K562 (cell line): ENCODE data around the gene SLC2A13. TPM values are rescaled to one million over a fixed set of nuclear protein-coding genes. Genes with fewer than 3 reads are reported as not detected.

Source experiments
- ATAC-seq: fragments of 200-7000 bp; cut with Tn5 transposase; 3 replicates; pipeline ENCODE4 v1.9.1; 2020; ENCODE audit warnings: moderate library complexity
- BruUV-seq: library from RNA; stranded (reverse); fragments of 400-500 nt; replicated peaks from 2 replicates; lab custom pipeline; 2021; lab: Mats Ljungman, UMichigan
- CTCF ChIA-PET: fragments of 300-600 bp; formaldehyde crosslinking; extraction: SDS; loops from one replicate; lab custom pipeline; 2021; ENCODE audit warnings: low intra/inter-chr PET ratio; lab: Yijun Ruan, JAX
- POLR2A ChIA-PET: fragments of 300-600, 350-650 bp; sonication (Branson Sonifier 250); formaldehyde crosslinking; extraction: SDS; loops from one replicate; lab custom pipeline; 2021; ENCODE audit warnings: antibody characterized with exemption, inconsistent platforms; lab: Yijun Ruan, JAX
- DNase-seq, 4 experiments: peaks; one replicate each; pipeline versions ENCODE4 v3.0.0 to v3.0.0-alpha.2; 2011 to 2018; ENCODE audit warnings: low spot score in 3 of 4, mixed read lengths in 3 of 4; ENCODE audit errors: extremely low read depth in 1 of 4
- FAIRE-seq: peaks from 2 replicates; lab custom pipeline; 2011; peaks lifted over from hg19 to GRCh38; lab: Jason Lieb, UNC
- H2AFZ ChIP-seq: 2 replicates; pipeline ENCODE4 v1.6.0; 2011; ENCODE audit warnings: low read depth, low read length, control low read depth, inconsistent platforms
- H3K27ac ChIP-seq: fragments of 200-600 bp; 3 replicates; pipeline ENCODE4 v1.8.0; 2011; ENCODE audit warnings: low read depth, mild to moderate bottlenecking, control low read depth, inconsistent platforms, low read length, moderate library complexity, mixed read lengths; ENCODE audit errors: extremely low read depth
- H3K27me3 ChIP-seq, 2 experiments: fragments of 300-600 bp in 1 of 2; 2 replicates in 1 of 2; 3 replicates in 1 of 2; pipeline versions ENCODE4 v1.6.0 to v1.8.0; 2011; ENCODE audit warnings: inconsistent platforms in 2 of 2, low read length in 2 of 2, mild to moderate bottlenecking in 1 of 2, mixed read lengths in 1 of 2, moderate library complexity in 1 of 2; ENCODE audit not compliant: control insufficient read depth in 2 of 2, insufficient read depth in 2 of 2
- H3K36me3 ChIP-seq: fragments of 300-600 bp; 3 replicates; pipeline ENCODE4 v1.8.0; 2011; ENCODE audit warnings: mild to moderate bottlenecking, low read length, inconsistent platforms; ENCODE audit not compliant: control insufficient read depth, insufficient read depth
- H3K4me1 ChIP-seq, 2 experiments: fragments of 200-600 bp in 1 of 2; replicated peaks in 1 of 2; 2 replicates in 1 of 2; 3 replicates in 1 of 2; pipeline versions ENCODE4 v1.5.1 to v1.8.0; 2011; ENCODE audit warnings: inconsistent platforms in 2 of 2, low read length in 2 of 2, mild to moderate bottlenecking in 1 of 2, mixed read lengths in 1 of 2, moderate library complexity in 1 of 2; ENCODE audit not compliant: control insufficient read depth in 2 of 2, insufficient read depth in 2 of 2
- H3K4me2 ChIP-seq: 2 replicates; pipeline ENCODE4 v1.6.1; 2011; ENCODE audit warnings: low read length, control low read depth, inconsistent platforms, mixed read lengths; ENCODE audit not compliant: insufficient read depth
- H3K4me3 ChIP-seq: fragments of 200-600 bp; sonication (generic), shearing (Covaris generic); 2 replicates; pipeline ENCODE4 v1.5.1; 2016; ENCODE audit warnings: control low read depth, inconsistent platforms
- H3K79me2 ChIP-seq: fragments of 200-600 bp; 3 replicates; pipeline ENCODE4 v1.8.0; 2011; ENCODE audit warnings: low read length, inconsistent platforms; ENCODE audit not compliant: control insufficient read depth, insufficient read depth
- H3K9ac ChIP-seq, 2 experiments: 2 replicates each; pipeline versions ENCODE4 v1.6.0 to v1.6.1; 2011; ENCODE audit warnings: low read depth in 2 of 2, low read length in 2 of 2, control low read depth in 1 of 2, inconsistent platforms in 1 of 2, mild to moderate bottlenecking in 1 of 2, mixed read lengths in 1 of 2; ENCODE audit not compliant: insufficient read depth in 1 of 2
- H3K9me1 ChIP-seq: one replicate; pipeline ENCODE4 v1.6.0; 2011; ENCODE audit warnings: inconsistent platforms, mild to moderate bottlenecking, low read length, moderate library complexity; ENCODE audit not compliant: control insufficient read depth, insufficient read depth
- H3K9me3 ChIP-seq: replicated peaks from 2 replicates; pipeline ENCODE4 v1.5.1; 2011; ENCODE audit warnings: low read depth, low read length, inconsistent platforms; ENCODE audit not compliant: control insufficient read depth, insufficient read depth
- H4K20me1 ChIP-seq: replicated peaks from 2 replicates; pipeline ENCODE4 v1.6.1; 2011; ENCODE audit warnings: low read length, inconsistent platforms, mixed read lengths; ENCODE audit not compliant: control insufficient read depth, insufficient read depth
- BCOR ChIP-seq: fragments of 450-650 bp; IDR thresholded peaks from 2 replicates; pipeline ENCODE4 v1.6.1; 2016
- MYC ChIP-seq, 2 experiments: fragments of 250-450 bp in 1 of 2; sonication (Bioruptor Pico) in 1 of 2; IDR thresholded peaks; 2 replicates each; pipeline versions ENCODE4 v1.5.1 to v1.6.1; 2012 to 2021; ENCODE audit warnings: low read depth in 2 of 2, borderline replicate concordance in 1 of 2, improper control_type of control experiment in 1 of 2, low read length in 1 of 2, mild to moderate bottlenecking in 1 of 2, moderate library complexity in 1 of 2
- SIN3A ChIP-seq, 2 experiments: fragments of 150-350 bp in 1 of 2; IDR thresholded peaks; 2 replicates each; pipeline ENCODE4 v1.6.1; 2011 to 2016; ENCODE audit warnings: borderline replicate concordance in 2 of 2, low read depth in 2 of 2, low read length in 2 of 2, mild to moderate bottlenecking in 2 of 2, moderate library complexity in 2 of 2; ENCODE audit not compliant: control insufficient read depth in 1 of 2
- ZNF41 ChIP-seq: fragments of 250-450 bp; sonication (Bioruptor Pico); conservative IDR thresholded peaks from 2 replicates; pipeline ENCODE4 v1.4.0; 2020; ENCODE audit warnings: mild to moderate bottlenecking
- ZNF431 ChIP-seq: sonication (generic); formaldehyde crosslinking; IDR thresholded peaks from 2 replicates; pipeline ENCODE4 v1.8.0; 2022; ENCODE audit warnings: mild to moderate bottlenecking, missing genetic modification reagents
- ZNF444 ChIP-seq: fragments of 250-450 bp; sonication (Bioruptor Pico); IDR thresholded peaks from 2 replicates; pipeline ENCODE4 v1.4.0; 2020; ENCODE audit warnings: mild to moderate bottlenecking, moderate library complexity
- ZNF644 ChIP-seq: fragments of 200-800 bp; sonication (Bioruptor generic); IDR thresholded peaks from 2 replicates; pipeline ENCODE4 v1.6.1; 2016; ENCODE audit warnings: low read depth, missing genetic modification characterization, missing compliant biosample characterization
- WGBS: fragments of 100-300 bp; shearing (Covaris generic); methylation state at CpG from one replicate; pipeline ENCODE4 v1.1.6; 2016; ENCODE audit warnings: low coverage, mixed read lengths; ENCODE audit not compliant: insufficient coverage; ENCODE audit errors: missing lambda C conversion rate; 5-methylcytosine and 5-hydroxymethylcytosine counted together
- in situ Hi-C: fragments of 300-500 bp; cut with MboI; formaldehyde crosslinking; loops from 4 replicates; pipeline ENCODE4 v1.15.0; 2018; ENCODE audit warnings: inconsistent platforms, mixed read lengths
- intact Hi-C: fragments of 100-400 bp; cut with micrococcal nuclease; formaldehyde crosslinking; loops from 2 replicates; pipeline ENCODE4 v1.14.2; 2022
- polyA plus RNA-seq, 8 experiments: library from polyadenylated mRNA; depleted of rRNA in 4 of 8; stranded (reverse) in 5 of 8; unstranded in 3 of 8; fragments of >200 nt; fragmentation: Nextera tagmentation in 2 of 8; fragmentation: Illumina TruSeq in 1 of 8; extraction: Ambion mirVana in 2 of 8; extraction: Trizol in 1 of 8; gene quantifications; 2 replicates each; pipeline versions ENCODE4 v1.2.1 to v1.2.3, GENCODE V29; 2011 to 2014; ENCODE audit warnings: inconsistent platforms in 1 of 8, missing spikeins in 1 of 8
- total RNA-seq, 7 experiments: library from RNA; depleted of rRNA in 6 of 7; stranded (reverse); fragments of >200 nt in 6 of 7; fragmentation: Illumina TruSeq in 2 of 7; extraction: Trizol in 2 of 7; gene quantifications; 2 replicates each; pipeline versions ENCODE4 v1.2.1 to v1.2.3, GENCODE V29; 2011 to 2021; ENCODE audit warnings: low replicate concordance in 1 of 7
- TF ChIP-seq, protein P1 (sequence below): fragments of 450-650 bp; IDR thresholded peaks from 2 replicates; pipeline ENCODE4 v1.6.1; 2016; ENCODE audit warnings: antibody characterized with exemption

Gene SLC2A13
- total and polyA plus RNA-seq, 9 of the 15 experiments (the other 6 are each of a cell fraction or from before 2014, with no cell fraction given), result 1.7 to 12.4 (median 9.0) TPM

DNA sequence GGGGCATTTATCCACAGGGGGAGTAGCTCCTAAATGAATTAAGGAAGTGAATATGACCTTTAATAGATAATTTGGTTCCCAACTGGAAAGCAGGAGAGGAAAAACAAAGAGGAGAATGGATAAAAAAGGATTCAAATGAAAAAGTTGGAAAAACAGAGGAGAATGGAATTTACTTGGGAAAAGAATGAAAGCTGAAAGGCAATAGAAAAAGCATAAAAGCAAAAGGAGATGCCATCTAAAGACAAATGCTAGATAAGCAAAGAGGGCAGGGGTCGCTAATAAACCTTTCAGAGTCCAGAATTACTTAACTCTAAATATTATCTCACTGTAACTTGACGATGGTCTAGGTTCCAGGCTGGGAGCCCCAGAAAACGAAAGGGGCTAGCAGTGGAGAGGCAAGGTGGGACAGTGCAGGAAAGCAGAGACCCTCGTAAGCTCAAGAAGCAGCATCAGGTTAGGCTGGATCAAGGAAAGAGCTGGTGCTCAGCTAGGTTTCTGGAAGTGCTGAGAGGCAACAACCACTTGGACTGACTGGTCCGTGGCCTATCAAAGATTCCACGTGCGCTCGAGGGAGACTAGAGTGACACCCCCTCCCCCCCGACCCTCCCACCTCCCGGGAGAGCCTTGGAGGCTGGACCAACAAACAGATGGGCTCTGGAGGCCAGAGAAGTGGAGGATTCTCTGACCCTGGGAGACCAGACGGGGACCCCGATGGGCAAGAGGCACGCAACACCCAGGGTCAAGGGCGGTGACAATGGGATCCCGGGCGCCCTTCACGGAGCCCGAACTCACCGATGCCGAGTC is 1.2 kb downstream of the SLC2A13 start:
- DNase-seq, result peak; percentile 60 to 70 (median 63)
- peak overlapping the region; percentile 78 for H2AFZ ChIP-seq
- peaks cover 4% of the 10 kb centered on the region; the same call in 1 of the 3 replicates for H3K36me3 ChIP-seq
- H3K4me3 ChIP-seq, result peak overlapping the region; percentile 81
- H3K27ac ChIP-seq, result peak overlapping the region; percentile 69
- no TSS peak for BruUV-seq
- 0% methylated on average over 17 of the region's 20 CpGs for WGBS
- FAIRE-seq, result no peak
- H4K20me1 ChIP-seq, result peaks cover 3% of the 10 kb centered on the region; the same call in 1 of the 2 replicates
- H3K9me1 ChIP-seq, result peaks cover 5% of the 10 kb centered on the region
- peak; percentile 30 for ATAC-seq
- CTCF ChIA-PET, result no interaction called here
- intact Hi-C loops, result loop anchor here (5.0 to 10.0 kb wide), 2 partner anchors 42 to 480 kb away; a partner anchor contains a TSS
- H3K4me1 ChIP-seq, result peaks cover 26% of the 10 kb centered on the region in 2 experiments
- POLR2A ChIA-PET, result interaction anchor here (0.6 to 3.1 kb wide), 3 partner anchors 10 to 306 kb away, joined by 3 to 7 read pairs (median 4); no protein-coding TSS in a partner anchor
- H3K9ac ChIP-seq, result peak overlapping the region; percentile 67 to 97
- peaks cover 60% of the 10 kb centered on the region for H3K79me2 ChIP-seq
- H3K9me3 ChIP-seq, result no peaks in the 10 kb centered on the region
- in situ Hi-C loops, result loop anchor here (10.0 to 25.0 kb wide), 2 partner anchors 90 to 342 kb away; no protein-coding TSS in a partner anchor
- no peaks in the 10 kb centered on the region for H3K27me3 ChIP-seq
- peak overlapping the region; percentile 86 for H3K4me2 ChIP-seq
- TF ChIP-seq ZNF41 (no peak), SIN3A (IDR thresholded peaks at IDR 0.05; ENCODE audit: borderline replicate concordance in 2 of 2, control insufficient read depth in 1 of 2, low read depth in 2 of 2, low read length in 2 of 2) (peak in 1 of 2 experiments; percentile 65; a peak in 1 of 4 replicates), ZNF444 (CRISPR knock-in tag) (0 out of 2 replicates have a peak, but pooled peaks have one; percentile 42), MYC (IDR thresholded peaks at IDR 0.05; ENCODE audit: low read depth, low read length) (peak; percentile 25; the same call in 1 of the 2 replicates), MYC (CRISPR knock-in tag; IDR thresholded peaks at IDR 0.05; ENCODE audit: borderline replicate concordance, low read depth) (no peak), ZNF644 (tag) (0 out of 2 replicates have a peak, but pooled peaks have one; percentile 4), ZNF431 (CRISPR knock-in tag) (no peak), BCOR (peak; percentile 42; the same call in 1 of the 2 replicates)
- TF ChIP-seq, protein P1, sequence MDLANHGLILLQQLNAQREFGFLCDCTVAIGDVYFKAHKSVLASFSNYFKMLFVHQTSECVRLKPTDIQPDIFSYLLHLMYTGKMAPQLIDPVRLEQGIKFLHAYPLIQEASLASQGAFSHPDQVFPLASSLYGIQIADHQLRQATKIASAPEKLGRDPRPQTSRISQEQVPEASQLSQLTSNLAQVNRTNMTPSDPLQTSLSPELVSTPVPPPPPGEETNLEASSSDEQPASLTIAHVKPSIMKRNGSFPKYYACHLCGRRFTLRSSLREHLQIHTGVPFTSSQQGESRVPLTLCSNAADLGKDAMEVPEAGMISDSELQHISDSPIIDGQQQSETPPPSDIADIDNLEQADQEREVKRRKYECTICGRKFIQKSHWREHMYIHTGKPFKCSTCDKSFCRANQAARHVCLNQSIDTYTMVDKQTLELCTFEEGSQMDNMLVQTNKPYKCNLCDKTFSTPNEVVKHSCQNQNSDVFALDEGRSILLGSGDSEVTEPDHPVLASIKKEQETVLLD, result no peak
